Measurements from ENCODE around the gene PSRC1.

Gene PSRC1

GRCh38 chr1:109271458-109271857 is 11.5 kb downstream of the PSRC1 start:
- DNase-seq: no peak

- no peak for DNase-seq
These were observed 12.2 kb downstream of the PSRC1 start for GRCh38 chr1:109270623-109271317.

DNA sequence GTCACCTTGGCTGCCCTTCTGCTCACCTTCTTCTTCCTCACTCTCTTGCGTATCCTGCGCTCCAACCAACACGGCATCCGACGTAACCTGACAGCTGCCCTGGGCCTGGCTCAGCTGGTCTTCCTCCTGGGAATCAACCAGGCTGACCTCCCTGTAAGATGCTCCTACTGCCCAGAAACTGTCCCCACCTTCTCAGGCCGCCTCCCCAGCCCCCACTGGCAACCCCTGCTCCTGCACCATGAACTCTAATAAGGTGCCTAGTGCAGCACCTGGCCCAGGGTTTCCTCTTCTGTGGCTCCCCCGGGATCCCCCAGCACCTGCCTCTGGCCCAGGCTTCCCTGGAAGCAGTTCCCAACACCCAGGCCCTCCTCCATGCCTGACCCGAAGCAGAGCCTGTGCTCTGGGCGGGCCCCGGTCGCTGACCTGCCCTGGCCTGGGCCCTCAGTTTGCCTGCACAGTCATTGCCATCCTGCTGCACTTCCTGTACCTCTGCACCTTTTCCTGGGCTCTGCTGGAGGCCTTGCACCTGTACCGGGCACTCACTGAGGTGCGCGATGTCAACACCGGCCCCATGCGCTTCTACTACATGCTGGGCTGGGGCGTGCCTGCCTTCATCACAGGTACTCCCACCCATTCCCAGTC is 12.8 kb downstream of the PSRC1 start:
- no peak for DNase-seq

- no peak for DNase-seq
These were observed 13.5 kb downstream of the PSRC1 start for GRCh38 chr1:109269212-109269980.

DNA sequence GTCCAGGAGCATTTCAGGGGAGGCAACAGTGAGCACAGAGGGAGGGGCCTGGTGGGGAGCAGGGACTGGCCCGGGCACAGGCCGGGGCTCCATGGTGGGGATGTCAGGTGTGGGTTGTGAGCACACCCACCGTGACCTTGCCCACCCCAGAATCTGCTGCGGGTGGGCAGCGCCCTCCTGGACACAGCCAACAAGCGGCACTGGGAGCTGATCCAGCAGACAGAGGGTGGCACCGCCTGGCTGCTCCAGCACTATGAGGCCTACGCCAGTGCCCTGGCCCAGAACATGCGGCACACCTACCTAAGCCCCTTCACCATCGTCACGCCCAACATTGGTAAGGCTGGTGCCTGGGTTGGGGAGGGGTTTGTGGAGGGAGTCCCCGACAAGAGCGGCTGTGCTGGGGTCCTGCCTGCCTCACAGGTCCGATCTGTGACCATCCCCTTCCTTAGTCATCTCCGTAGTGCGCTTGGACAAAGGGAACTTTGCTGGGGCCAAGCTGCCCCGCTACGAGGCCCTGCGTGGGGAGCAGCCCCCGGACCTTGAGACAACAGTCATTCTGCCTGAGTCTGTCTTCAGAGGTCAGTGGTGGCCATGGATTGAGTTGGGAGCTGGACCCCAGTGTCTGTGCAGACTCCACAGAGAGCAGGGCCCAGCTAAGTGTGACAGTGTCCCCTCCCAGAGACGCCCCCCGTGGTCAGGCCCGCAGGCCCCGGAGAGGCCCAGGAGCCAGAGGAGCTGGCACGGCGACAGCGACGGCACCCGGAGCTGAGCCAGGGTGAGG is 14.3 kb downstream of the PSRC1 start:
- DNase-seq: no peak

DNA sequence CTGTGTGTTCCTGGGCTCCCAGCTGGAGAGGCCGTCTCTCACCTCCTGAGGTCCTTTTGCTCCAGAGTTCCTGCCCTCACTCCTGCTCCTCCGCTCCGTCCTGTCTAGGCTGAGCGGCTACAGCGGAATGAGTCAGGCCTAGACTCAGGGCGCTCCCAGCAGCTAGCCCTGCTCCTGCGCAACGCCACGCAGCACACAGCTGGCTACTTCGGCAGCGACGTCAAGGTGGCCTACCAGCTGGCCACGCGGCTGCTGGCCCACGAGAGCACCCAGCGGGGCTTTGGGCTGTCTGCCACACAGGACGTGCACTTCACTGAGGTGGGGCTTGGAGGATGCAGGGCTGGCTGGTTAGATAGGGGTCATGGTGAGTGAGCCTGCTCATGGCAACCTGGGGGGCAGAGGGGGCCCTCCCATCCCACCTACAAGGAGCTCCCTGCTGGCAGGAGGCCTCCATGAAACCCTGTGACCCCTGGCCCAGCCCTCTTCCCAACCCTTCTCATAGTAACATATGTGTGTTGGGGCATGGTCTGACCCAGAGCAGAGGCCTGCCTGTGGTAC is 15.1 kb downstream of the PSRC1 start:
- DNase-seq: no peak

GRCh38 chr1:109266965-109267364 is 16.0 kb downstream of the PSRC1 start:
- DNase-seq: no peak

GRCh38 chr1:109265741-109266330 is 17.1 kb downstream of the PSRC1 start:
- no peak for DNase-seq

DNA sequence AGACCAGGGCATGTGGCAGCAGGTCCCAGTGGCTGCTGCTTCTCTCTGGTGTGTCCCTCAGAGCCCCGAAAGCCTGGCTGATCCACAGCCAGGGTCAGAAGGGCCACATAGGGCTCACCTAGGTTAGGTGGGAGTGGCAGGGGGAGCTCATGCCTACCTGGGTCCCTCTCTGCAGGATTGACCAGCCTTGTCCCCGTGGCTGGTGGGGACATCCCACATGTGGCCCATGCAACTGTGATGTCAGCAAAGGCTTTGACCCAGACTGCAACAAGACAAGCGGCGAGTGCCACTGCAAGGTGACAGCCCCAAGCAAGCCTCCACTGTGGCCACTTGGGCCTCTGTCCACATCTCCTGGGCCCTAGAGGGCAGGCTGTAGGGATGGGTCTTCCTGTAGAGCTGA is 17.9 kb downstream of the PSRC1 start:
- DNase-seq: no peak

DNA sequence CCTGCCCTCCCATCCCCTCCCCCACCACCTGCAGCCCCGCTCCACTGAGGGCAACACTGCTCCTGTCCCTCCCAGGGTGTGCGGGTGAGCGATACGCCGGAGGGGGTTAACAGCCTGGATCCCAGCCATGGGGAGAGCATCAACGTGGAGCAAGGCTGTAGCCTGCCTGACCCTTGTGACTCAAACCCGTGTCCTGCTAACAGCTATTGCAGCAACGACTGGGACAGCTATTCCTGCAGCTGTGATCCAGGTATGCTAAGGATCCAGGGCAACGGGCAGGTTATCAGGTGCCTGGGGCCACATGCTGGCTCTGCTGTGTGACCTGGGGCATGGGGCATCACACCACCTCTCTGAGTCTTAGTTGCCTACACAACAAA is 18.6 kb downstream of the PSRC1 start:
- DNase-seq: no peak

DNA sequence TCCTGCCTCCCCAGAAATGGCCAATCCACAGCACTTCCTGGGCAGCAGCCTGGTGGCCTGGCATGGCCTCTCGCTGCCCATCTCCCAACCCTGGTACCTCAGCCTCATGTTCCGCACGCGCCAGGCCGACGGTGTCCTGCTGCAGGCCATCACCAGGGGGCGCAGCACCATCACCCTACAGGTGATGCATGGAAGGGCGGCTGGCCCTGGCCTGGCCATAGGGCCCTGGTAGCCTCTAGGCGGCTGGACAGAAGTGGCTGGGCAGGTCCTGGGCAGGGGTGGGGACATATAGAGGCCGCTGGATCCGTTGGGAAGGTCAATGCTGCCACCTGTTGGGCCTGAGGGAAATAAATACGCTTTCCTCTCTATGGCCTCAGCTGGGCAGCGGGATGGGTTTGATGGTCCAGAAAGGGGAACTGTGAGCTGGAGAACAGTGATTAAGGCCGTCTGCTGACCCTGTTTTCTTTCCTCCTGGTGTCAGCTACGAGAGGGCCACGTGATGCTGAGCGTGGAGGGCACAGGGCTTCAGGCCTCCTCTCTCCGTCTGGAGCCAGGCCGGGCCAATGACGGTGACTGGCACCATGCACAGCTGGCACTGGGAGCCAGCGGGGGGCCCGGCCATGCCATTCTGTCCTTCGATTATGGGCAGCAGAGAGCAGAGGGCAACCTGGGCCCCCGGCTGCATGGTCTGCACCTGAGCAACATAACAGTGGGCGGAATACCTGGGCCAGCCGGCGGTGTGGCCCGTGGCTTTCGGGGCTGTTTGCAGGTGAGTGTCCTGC is 19.2 kb downstream of the PSRC1 start:
- DNase-seq: peak; percentile 72 to 73

DNA sequence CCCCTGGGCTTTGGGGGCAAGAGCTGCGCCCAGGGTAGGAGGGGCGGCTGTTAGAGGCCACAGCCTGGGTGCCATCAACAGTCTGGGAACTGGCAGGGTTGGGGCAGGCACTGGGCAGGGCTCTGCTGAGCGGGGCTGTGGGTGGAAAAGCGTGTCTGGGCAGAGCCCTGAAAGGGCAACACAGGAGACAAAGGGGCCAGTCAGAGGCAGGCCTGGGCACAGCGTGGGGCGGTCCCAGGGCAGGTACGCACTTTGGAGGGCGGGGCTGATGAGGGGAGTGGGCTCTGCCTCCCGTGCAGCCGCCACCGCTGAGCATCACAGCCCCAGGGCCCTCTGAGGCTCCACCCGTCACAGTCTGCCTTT is 19.7 kb downstream of the PSRC1 start:
- no peak for DNase-seq

- no peak for DNase-seq
These were observed 20.5 kb downstream of the PSRC1 start for GRCh38 chr1:109262231-109263055.

DNA sequence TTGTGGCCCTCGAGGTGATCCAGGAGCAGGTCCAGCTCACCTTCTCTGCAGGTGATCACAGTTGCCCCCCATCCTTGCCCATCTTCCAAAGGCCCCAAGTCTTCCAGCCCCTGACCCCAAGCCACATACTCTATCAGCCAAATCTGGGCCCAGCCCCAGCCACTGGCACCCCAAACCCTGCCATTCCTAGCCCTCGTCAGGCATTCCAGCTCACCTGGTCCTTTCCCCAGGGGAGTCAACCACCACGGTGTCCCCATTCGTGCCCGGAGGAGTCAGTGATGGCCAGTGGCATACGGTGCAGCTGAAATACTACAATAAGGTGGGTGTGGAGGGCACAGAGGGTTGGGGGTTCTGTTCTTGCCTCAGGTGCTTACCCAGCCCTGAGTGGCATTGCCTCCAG is 21.4 kb downstream of the PSRC1 start:
- no peak for DNase-seq

DNA sequence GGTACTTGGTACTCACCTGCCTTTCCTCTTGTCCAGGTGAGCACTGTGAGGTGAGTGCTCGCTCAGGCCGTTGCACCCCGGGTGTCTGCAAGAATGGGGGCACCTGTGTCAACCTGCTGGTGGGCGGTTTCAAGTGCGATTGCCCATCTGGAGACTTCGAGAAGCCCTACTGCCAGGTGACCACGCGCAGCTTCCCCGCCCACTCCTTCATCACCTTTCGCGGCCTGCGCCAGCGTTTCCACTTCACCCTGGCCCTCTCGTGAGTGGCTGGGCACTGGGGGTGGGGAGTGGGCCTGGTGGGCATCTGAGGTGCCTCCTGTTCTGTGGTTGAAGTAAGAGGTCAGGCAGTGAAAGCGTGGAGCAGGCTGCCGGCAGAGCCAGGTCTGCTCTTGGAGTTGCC is 21.9 kb downstream of the PSRC1 start:
- DNase-seq: no peak

- no peak for DNase-seq
These were observed 23.0 kb downstream of the PSRC1 start for GRCh38 chr1:109259674-109260557.

GRCh38 chr1:109258481-109259466 is 24.2 kb downstream of the PSRC1 start:
- DNase-seq: no peak

- DNase-seq: no peak
These were observed 25.1 kb downstream of the PSRC1 start for GRCh38 chr1:109257682-109258421.

All from CD4-positive, alpha-beta T cell treated with Interleukin-4 for 1 hour (primary cell).